ENCODE data around the gene PACS2. TPM values are rescaled to one million over a fixed set of nuclear protein-coding genes. Genes with fewer than 3 reads are reported as not detected.

PACS2 gene
- polyA plus RNA-seq, 1 donor, result 116 TPM

GRCh38 chr14:105374389-105374788, 59.8 kb downstream of the PACS2 start:
- DNase-seq, result no peak

GRCh38 chr14:105375635-105376057, 61.1 kb downstream of the PACS2 start:
- no peak for DNase-seq

- DNase-seq, result no peak
Observed at GRCh38 chr14:105376521-105377440, 62.2 kb downstream of the PACS2 start.

- no peak for DNase-seq
Observed at GRCh38 chr14:105377555-105378182, 63.1 kb downstream of the PACS2 start.

- no peak for DNase-seq
Observed at GRCh38 chr14:105378199-105378598, 63.7 kb downstream of the PACS2 start.

- no peak for DNase-seq
Observed at GRCh38 chr14:105378873-105379685, 64.5 kb downstream of the PACS2 start.

GRCh38 chr14:105379946-105380345, 65.4 kb downstream of the PACS2 start:
- DNase-seq, result no peak

- DNase-seq, result no peak
Observed at GRCh38 chr14:105380756-105381155, 66.2 kb downstream of the PACS2 start.

GRCh38 chr14:105381446-105382342, 67.1 kb downstream of the PACS2 start:
- DNase-seq, result no peak

GRCh38 chr14:105382343-105383082, 68.0 kb downstream of the PACS2 start:
- no peak for DNase-seq

- no peak for DNase-seq
Observed at GRCh38 chr14:105383083-105383730, 68.7 kb downstream of the PACS2 start.

GRCh38 chr14:105384041-105384557, 69.6 kb downstream of the PACS2 start:
- DNase-seq, result no peak

- no peak for DNase-seq
Observed at GRCh38 chr14:105384605-105385321, 70.2 kb downstream of the PACS2 start.

GRCh38 chr14:105385322-105385637, 70.7 kb downstream of the PACS2 start:
- no peak for DNase-seq

- no peak for DNase-seq
Observed at GRCh38 chr14:105385698-105386365, 71.3 kb downstream of the PACS2 start.

GRCh38 chr14:105386581-105387529, 72.3 kb downstream of the PACS2 start:
- DNase-seq, result no peak

- DNase-seq, result no peak
Observed at GRCh38 chr14:105387530-105387922, 73.0 kb downstream of the PACS2 start.

Measured in hindlimb muscle (tissue), 1 donor.